H9 (cell line): ENCODE measurements around the gene SEMA3E. TPM values are rescaled to one million over a fixed set of nuclear protein-coding genes. Genes with fewer than 3 reads are reported as not detected.

Experiments
- DNase-seq: peaks from one replicate; pipeline ENCODE4 v3.0.0-alpha.2; 2017
- H2AFZ ChIP-seq: one replicate; pipeline ENCODE4 v1.6.1; 2013; ENCODE audit warnings: mild to moderate bottlenecking, low read length, control low read depth, moderate library complexity
- H2AK5ac ChIP-seq: 2 replicates; pipeline ENCODE4 v1.6.1; 2013; ENCODE audit warnings: low read length, control low read depth, mixed read lengths; ENCODE audit not compliant: insufficient read length
- H2BK120ac ChIP-seq: one replicate; pipeline ENCODE4 v1.6.1; 2013; ENCODE audit warnings: low read depth, mild to moderate bottlenecking, low read length, control low read depth, inconsistent platforms; ENCODE audit not compliant: poor library complexity, severe bottlenecking
- H2BK12ac ChIP-seq: 2 replicates; pipeline ENCODE4 v1.6.1; 2013; ENCODE audit warnings: low read length, control low read depth, mixed read lengths, low read depth; ENCODE audit not compliant: insufficient read length
- H2BK15ac ChIP-seq: 2 replicates; pipeline ENCODE4 v1.6.1; 2013; ENCODE audit warnings: low read depth, low read length, control low read depth
- H2BK20ac ChIP-seq: one replicate; pipeline ENCODE4 v1.6.1; 2013; ENCODE audit warnings: low read depth, mild to moderate bottlenecking, low read length, control low read depth, inconsistent platforms; ENCODE audit not compliant: poor library complexity, severe bottlenecking
- H2BK5ac ChIP-seq: 2 replicates; pipeline ENCODE4 v1.6.1; 2013; ENCODE audit warnings: low read length, control low read depth, mixed read lengths; ENCODE audit not compliant: insufficient read length
- H3K14ac ChIP-seq: 2 replicates; pipeline ENCODE4 v1.6.1; 2013; ENCODE audit warnings: low read length, control low read depth; ENCODE audit not compliant: insufficient read depth
- H3K18ac ChIP-seq: 2 replicates; pipeline ENCODE4 v1.6.1; 2013; ENCODE audit warnings: low read depth, mild to moderate bottlenecking, mixed read lengths, low read length, control low read depth; ENCODE audit not compliant: insufficient read length
- H3K23ac ChIP-seq: 2 replicates; pipeline ENCODE4 v1.6.1; 2013; ENCODE audit warnings: low read length, control low read depth, mixed read lengths, low read depth; ENCODE audit not compliant: insufficient read length
- H3K23me2 ChIP-seq: 2 replicates; pipeline ENCODE4 v1.6.1; 2013; ENCODE audit warnings: low read depth, mild to moderate bottlenecking, mixed read lengths, low read length, control low read depth; ENCODE audit not compliant: insufficient read length, poor library complexity, severe bottlenecking
- H3K27ac ChIP-seq: 2 replicates; pipeline ENCODE4 v1.5.1; 2013; ENCODE audit warnings: low read length, control low read depth, mixed read lengths, low read depth; ENCODE audit not compliant: insufficient read length
- H3K27me3 ChIP-seq: 2 replicates; pipeline ENCODE4 v1.6.1; 2013; ENCODE audit warnings: low read length, control low read depth, inconsistent platforms; ENCODE audit not compliant: insufficient read depth
- H3K4ac ChIP-seq: 2 replicates; pipeline ENCODE4 v1.6.1; 2013; ENCODE audit warnings: low read depth, mild to moderate bottlenecking, control low read depth, inconsistent platforms, low read length, moderate library complexity
- H3K4me1 ChIP-seq: 2 replicates; pipeline ENCODE4 v1.6.1; 2013; ENCODE audit warnings: low read length, control low read depth, inconsistent platforms; ENCODE audit not compliant: insufficient read depth
- H3K4me2 ChIP-seq: 2 replicates; pipeline ENCODE4 v1.6.1; 2013; ENCODE audit warnings: low read length, control low read depth, mixed read lengths; ENCODE audit not compliant: insufficient read length, insufficient read depth
- H3K56ac ChIP-seq: 2 replicates; pipeline ENCODE4 v1.6.1; 2013; ENCODE audit warnings: low read depth, mild to moderate bottlenecking, mixed read lengths, low read length, control low read depth; ENCODE audit not compliant: insufficient read length
- H3K79me1 ChIP-seq: 2 replicates; pipeline ENCODE4 v1.6.1; 2013; ENCODE audit warnings: low read depth, mild to moderate bottlenecking, moderate library complexity, low read length, control low read depth, inconsistent platforms; ENCODE audit not compliant: insufficient read depth, poor library complexity, severe bottlenecking
- H3K79me2 ChIP-seq: 2 replicates; pipeline ENCODE4 v1.6.1; 2013; ENCODE audit warnings: low read length, control low read depth, inconsistent platforms; ENCODE audit not compliant: insufficient read depth
- H3K9ac ChIP-seq: 2 replicates; pipeline ENCODE4 v1.6.1; 2013; ENCODE audit warnings: low read length, control low read depth, mixed read lengths; ENCODE audit not compliant: insufficient read length; ENCODE audit errors: extremely low read depth
- H3K9me3 ChIP-seq: one replicate; pipeline ENCODE4 v1.6.1; 2013; ENCODE audit warnings: low read depth, low read length, inconsistent platforms; ENCODE audit not compliant: control insufficient read depth
- H3T11ph ChIP-seq: one replicate; pipeline ENCODE4 v1.6.1; 2013; ENCODE audit warnings: mild to moderate bottlenecking, low read length, control low read depth, inconsistent platforms
- H4K20me1 ChIP-seq: one replicate; pipeline ENCODE4 v1.6.1; 2013; ENCODE audit not compliant: control insufficient read depth, insufficient read length, insufficient read depth
- H4K5ac ChIP-seq: 2 replicates; pipeline ENCODE4 v1.6.1; 2013; ENCODE audit warnings: low read depth, mild to moderate bottlenecking, mixed read lengths, low read length, control low read depth; ENCODE audit not compliant: insufficient read length
- H4K8ac ChIP-seq: replicated peaks from 2 replicates; pipeline ENCODE4 v1.6.1; 2013; ENCODE audit warnings: low read length, control low read depth, mixed read lengths, low read depth; ENCODE audit not compliant: insufficient read length
- H4K91ac ChIP-seq: 2 replicates; pipeline ENCODE4 v1.6.1; 2013; ENCODE audit warnings: low read depth, mild to moderate bottlenecking, moderate library complexity, mixed read lengths, low read length, control low read depth; ENCODE audit not compliant: insufficient read length
- H3K27ac Mint-ChIP-seq, 3 experiments: 2 replicates in 2 of 3; 3 replicates in 1 of 3; pipeline ENCODE4 v1.8.0; 2020 to 2021; ENCODE audit warnings: mixed read lengths in 3 of 3, mild to moderate bottlenecking in 1 of 3, moderate library complexity in 1 of 3
- H3K27me3 Mint-ChIP-seq: 2 replicates; pipeline ENCODE4 v1.8.0; 2021; ENCODE audit warnings: low read depth, mild to moderate bottlenecking, moderate library complexity, mixed read lengths
- H3K36me3 Mint-ChIP-seq, 3 experiments: 2 replicates in 2 of 3; 3 replicates in 1 of 3; pipeline ENCODE4 v1.8.0; 2020 to 2021; ENCODE audit warnings: low read depth in 3 of 3, mixed read lengths in 3 of 3; ENCODE audit not compliant: insufficient read depth in 1 of 3
- H3K4me1 Mint-ChIP-seq, 2 experiments: 2 replicates each; pipeline ENCODE4 v1.8.0; 2020; ENCODE audit warnings: mixed read lengths in 2 of 2
- H3K4me3 Mint-ChIP-seq, 2 experiments: 2 replicates in 1 of 2; 3 replicates in 1 of 2; pipeline ENCODE4 v1.8.0; 2020 to 2021; ENCODE audit warnings: mild to moderate bottlenecking in 2 of 2, mixed read lengths in 2 of 2, moderate library complexity in 1 of 2
- H3K9me3 Mint-ChIP-seq, 2 experiments: 2 replicates in 1 of 2; 3 replicates in 1 of 2; pipeline ENCODE4 v1.8.0; 2020; ENCODE audit warnings: mild to moderate bottlenecking in 2 of 2, mixed read lengths in 2 of 2, moderate library complexity in 1 of 2
- WGBS: extraction: QIAGEN DNeasy Blood & Tissue Kit; methylation state at CpG from one replicate; pipeline ENCODE4 v1.1.7; 2013; ENCODE audit warnings: missing lambda C conversion rate, low lambda C conversion rate, mixed read lengths; ENCODE audit not compliant: insufficient read length; ENCODE audit errors: extremely low coverage; 5-methylcytosine and 5-hydroxymethylcytosine counted together
- total RNA-seq: library from RNA; stranded (reverse); gene quantifications from 2 replicates; pipeline ENCODE4 v1.2.1, GENCODE V29; 2021
- TF ChIP-seq, protein P1 (sequence below): fragments of 200-600 bp; sonication (generic); conservative IDR thresholded peaks from 3 replicates; pipeline ENCODE4 v1.8.0; 2021; ENCODE audit warnings: antibody characterized with exemption, mild to moderate bottlenecking

Gene SEMA3E
- total RNA-seq, 1 experiment from 2014 or later: 0.39 TPM

DNA sequence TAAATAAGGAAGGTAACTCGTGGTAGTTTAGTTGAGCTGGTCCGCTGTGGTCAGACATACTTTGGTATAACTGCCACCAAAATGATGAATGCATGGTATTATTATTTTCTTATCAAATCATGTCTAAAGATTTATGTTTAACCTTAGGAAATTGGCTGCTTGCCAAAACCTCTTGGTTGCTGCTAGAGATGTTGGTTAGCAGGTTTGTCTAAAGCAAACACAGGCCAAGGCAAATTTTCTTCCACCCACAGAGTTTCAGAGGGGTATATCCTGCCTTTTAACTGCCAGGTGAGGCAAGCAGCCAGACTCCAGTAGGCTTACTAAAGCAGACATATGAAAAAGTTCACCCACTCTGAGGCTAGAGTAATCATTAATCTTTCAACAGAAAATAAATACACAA is 101.4 kb downstream of the SEMA3E start:
- Histone ChIP-seq H3K9me3 (no peaks in the 10 kb centered on the region), H3K27me3 (no peaks in the 10 kb centered on the region), H3K79me1 (no peaks in the 10 kb centered on the region), H3K18ac (no peak overlapping the region), H2BK120ac (no peak overlapping the region), H4K8ac (no peak overlapping the region), H3K56ac (no peak overlapping the region), H2BK5ac (no peak overlapping the region), H3K4ac (no peak overlapping the region), H3K14ac (no peak overlapping the region), H4K91ac (no peak overlapping the region), H3K4me2 (no peak overlapping the region), H3K27ac (no peak overlapping the region), H3K79me2 (no peaks in the 10 kb centered on the region), H3K9ac (no peak overlapping the region), H3T11ph (no peak overlapping the region), H2BK20ac (no peak overlapping the region), H2AK5ac (no peak overlapping the region), H3K23ac (no peak overlapping the region), H2BK12ac (no peak overlapping the region), H2AFZ (peak overlapping the region; percentile 40), H3K23me2 (no peaks in the 10 kb centered on the region), H4K20me1 (no peaks in the 10 kb centered on the region), H4K5ac (no peak overlapping the region), H3K4me1 (no peaks in the 10 kb centered on the region), H2BK15ac (no peak overlapping the region)
- Mint-ChIP-seq H3K4me3 (no peak overlapping the region), H3K27me3 (no peaks in the 10 kb centered on the region), H3K9me3 (peaks cover under 1 to 1% of the 10 kb centered on the region in 2 experiments; a peak in 1 of 5 replicates), H3K36me3 (peaks cover 0 to 4% (median 0%) of the 10 kb centered on the region in 3 experiments; a peak in 1 of 7 replicates), H3K27ac (no peak overlapping the region), H3K4me1 (no peaks in the 10 kb centered on the region)
- DNase-seq: no peak
- WGBS: no CpG with 5 or more reads among the region's 2 CpGs
- TF ChIP-seq, protein P1, sequence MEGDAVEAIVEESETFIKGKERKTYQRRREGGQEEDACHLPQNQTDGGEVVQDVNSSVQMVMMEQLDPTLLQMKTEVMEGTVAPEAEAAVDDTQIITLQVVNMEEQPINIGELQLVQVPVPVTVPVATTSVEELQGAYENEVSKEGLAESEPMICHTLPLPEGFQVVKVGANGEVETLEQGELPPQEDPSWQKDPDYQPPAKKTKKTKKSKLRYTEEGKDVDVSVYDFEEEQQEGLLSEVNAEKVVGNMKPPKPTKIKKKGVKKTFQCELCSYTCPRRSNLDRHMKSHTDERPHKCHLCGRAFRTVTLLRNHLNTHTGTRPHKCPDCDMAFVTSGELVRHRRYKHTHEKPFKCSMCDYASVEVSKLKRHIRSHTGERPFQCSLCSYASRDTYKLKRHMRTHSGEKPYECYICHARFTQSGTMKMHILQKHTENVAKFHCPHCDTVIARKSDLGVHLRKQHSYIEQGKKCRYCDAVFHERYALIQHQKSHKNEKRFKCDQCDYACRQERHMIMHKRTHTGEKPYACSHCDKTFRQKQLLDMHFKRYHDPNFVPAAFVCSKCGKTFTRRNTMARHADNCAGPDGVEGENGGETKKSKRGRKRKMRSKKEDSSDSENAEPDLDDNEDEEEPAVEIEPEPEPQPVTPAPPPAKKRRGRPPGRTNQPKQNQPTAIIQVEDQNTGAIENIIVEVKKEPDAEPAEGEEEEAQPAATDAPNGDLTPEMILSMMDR: no peak
